Esophagus muscularis mucosa (tissue), 4 donors: ENCODE data around the gene MAU2.

ENCODE experiments used
- CTCF ChIP-seq, 3 experiments: fragments of 200-600 bp in 2 of 3; fragments of 450-650 bp in 1 of 3; sonication (generic) in 2 of 3; IDR thresholded peaks; one replicate each; pipeline ENCODE4 v1.5.1; 2017 to 2019; ENCODE audit warnings: antibody characterized with exemption in 3 of 3, mild to moderate bottlenecking in 2 of 3, moderate library complexity in 1 of 3
- EP300 ChIP-seq: sonication (generic); formaldehyde crosslinking; IDR thresholded peaks from one replicate; pipeline ENCODE4 v1.6.1; 2017; ENCODE audit warnings: antibody characterized with exemption
- POLR2A ChIP-seq: fragments of 450-650 bp; IDR thresholded peaks from one replicate; pipeline ENCODE4 v1.6.1; 2017; ENCODE audit warnings: antibody characterized with exemption, moderate library complexity, mild to moderate bottlenecking, low read depth
- POLR2AphosphoS5 ChIP-seq, 2 donors: sonication (generic); formaldehyde crosslinking; IDR thresholded peaks; one replicate each; pipeline ENCODE4 v1.6.1; 2017; ENCODE audit warnings: antibody characterized with exemption in 2 of 2

- no peak for TF ChIP-seq POLR2AphosphoS5 (IDR thresholded peaks at IDR 0.05)
- no peak for TF ChIP-seq POLR2A
- no peak for TF ChIP-seq CTCF (IDR thresholded peaks at IDR 0.05)
- no peak for TF ChIP-seq EP300
Observed at GRCh38 chr19:19285686-19286085, 34.9 kb upstream of the MAU2 start.
